ENCODE data around the gene ODAD3. TPM values are rescaled to one million over a fixed set of nuclear protein-coding genes. Genes with fewer than 3 reads are reported as not detected.

Gene ODAD3
- total RNA-seq, 4 donors from 2014 or later, result 0.39 to 0.83 TPM; not detected in 2

DNA sequence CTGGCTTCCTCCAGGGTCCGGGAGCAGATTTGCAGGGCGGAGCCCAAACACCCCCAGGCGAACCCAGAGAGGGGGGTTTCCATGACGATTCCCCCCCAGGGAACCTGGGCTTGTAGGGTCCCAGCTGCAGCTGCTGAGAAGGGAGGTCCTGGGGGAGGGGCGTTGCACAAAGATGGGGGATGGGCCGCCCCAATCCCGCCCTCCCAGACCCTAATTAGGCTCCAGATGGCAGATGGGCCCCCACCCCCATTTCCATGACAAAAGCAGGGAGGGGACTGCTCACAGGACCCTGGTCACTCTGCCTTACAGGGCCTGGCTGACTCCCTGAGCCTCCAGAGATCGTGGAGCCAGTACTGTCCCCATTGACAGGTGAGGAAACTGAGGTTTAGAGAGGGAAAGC lies 30.7 kb upstream of the ODAD3 start:
- H3K36me3 ChIP-seq, result no peaks in the 10 kb centered on the region
- no peak overlapping the region for H3K4me3 ChIP-seq
- DNase-seq (ENCODE audit: extremely low spot score), result no peak
- H3K4me1 ChIP-seq, result no peaks in the 10 kb centered on the region
- WGBS, result no CpG with 5 or more reads among the region's 8 CpGs
- intact Hi-C loops (cut with DNase I), result no loop called here
- H3K9me3 ChIP-seq, result no peaks in the 10 kb centered on the region
- peaks cover 0 to 26% (median 0%) of the 10 kb centered on the region in 4 donors for H3K27me3 ChIP-seq
- TF ChIP-seq POLR2AphosphoS5 (IDR thresholded peaks at IDR 0.05) (no peak), EP300 (IDR thresholded peaks at IDR 0.05) (no peak), POLR2A (IDR thresholded peaks at IDR 0.05; ENCODE audit: low read depth) (no peak)
- TF ChIP-seq, protein P1, sequence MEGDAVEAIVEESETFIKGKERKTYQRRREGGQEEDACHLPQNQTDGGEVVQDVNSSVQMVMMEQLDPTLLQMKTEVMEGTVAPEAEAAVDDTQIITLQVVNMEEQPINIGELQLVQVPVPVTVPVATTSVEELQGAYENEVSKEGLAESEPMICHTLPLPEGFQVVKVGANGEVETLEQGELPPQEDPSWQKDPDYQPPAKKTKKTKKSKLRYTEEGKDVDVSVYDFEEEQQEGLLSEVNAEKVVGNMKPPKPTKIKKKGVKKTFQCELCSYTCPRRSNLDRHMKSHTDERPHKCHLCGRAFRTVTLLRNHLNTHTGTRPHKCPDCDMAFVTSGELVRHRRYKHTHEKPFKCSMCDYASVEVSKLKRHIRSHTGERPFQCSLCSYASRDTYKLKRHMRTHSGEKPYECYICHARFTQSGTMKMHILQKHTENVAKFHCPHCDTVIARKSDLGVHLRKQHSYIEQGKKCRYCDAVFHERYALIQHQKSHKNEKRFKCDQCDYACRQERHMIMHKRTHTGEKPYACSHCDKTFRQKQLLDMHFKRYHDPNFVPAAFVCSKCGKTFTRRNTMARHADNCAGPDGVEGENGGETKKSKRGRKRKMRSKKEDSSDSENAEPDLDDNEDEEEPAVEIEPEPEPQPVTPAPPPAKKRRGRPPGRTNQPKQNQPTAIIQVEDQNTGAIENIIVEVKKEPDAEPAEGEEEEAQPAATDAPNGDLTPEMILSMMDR (IDR thresholded peaks at IDR 0.05), result no peak
- H3K27ac ChIP-seq (replicated peaks in 1 of 4), result no peak overlapping the region

DNA sequence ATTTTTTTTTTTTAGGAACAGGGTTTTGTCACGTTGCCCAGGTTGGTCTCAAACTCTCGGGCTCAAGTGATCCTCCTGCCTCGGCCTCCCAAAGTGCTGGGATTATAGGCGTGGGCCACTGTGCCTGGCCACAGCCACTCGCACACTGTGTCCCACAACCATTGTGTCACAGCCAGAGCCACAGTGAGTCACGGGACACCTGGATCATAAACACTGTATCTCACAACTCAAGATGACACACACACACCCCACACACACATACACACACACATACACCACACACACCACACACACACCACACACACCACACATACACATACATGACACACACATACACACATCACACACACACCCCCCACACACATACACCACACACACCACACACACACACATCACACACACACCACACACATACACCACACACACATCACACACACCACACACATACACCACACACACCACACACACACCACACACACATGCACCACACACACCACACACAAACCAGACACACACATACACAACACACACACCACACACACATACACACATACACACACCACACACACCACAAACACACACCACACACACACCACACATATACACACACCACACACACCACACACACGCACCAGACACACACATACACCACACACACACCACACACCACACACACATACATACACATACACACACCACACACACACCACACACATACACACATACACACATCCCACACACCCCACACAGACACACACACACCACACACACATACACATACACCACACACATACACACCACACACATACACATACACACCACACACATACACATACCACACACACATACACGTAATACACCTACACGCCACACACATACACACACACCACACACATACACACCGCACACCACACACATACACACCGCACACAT lies 29.7 kb upstream of the ODAD3 start:
- Histone ChIP-seq H3K27me3 (peaks cover 0 to 28% (median 0%) of the 10 kb centered on the region in 4 donors), H3K9me3 (no peaks in the 10 kb centered on the region), H3K4me1 (no peaks in the 10 kb centered on the region), H3K27ac (replicated peaks in 1 of 4) (no peak overlapping the region), H3K4me3 (no peak overlapping the region), H3K36me3 (no peaks in the 10 kb centered on the region)
- TF ChIP-seq POLR2AphosphoS5 (IDR thresholded peaks at IDR 0.05) (no peak), EP300 (IDR thresholded peaks at IDR 0.05) (no peak), POLR2A (IDR thresholded peaks at IDR 0.05; ENCODE audit: low read depth) (no peak)
- TF ChIP-seq, protein P1 (IDR thresholded peaks at IDR 0.05), result no peak
- intact Hi-C loops (cut with DNase I), result no loop called here
- no peak for DNase-seq (ENCODE audit: extremely low spot score)
- 78% methylated on average over 9 of the region's 11 CpGs for WGBS

DNA sequence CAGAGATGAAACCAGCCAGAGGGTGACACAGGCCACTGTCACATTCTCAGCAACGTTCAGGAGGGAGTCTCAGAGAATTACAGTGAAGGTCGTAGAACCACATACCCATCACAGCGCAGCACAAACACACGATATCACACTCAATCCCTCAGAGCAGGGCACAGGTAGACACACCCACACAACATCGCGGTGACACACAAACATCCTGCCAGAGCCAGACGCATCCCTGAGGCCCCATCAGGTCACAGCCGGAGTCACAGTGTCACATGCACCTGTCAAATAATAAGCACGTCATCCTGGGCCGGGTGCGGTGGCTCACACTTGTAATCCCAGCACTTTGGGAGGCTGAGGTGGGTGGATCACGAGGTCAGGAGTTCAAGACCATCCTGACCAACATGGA lies 28.5 kb upstream of the ODAD3 start:
- DNase-seq (ENCODE audit: extremely low spot score), result no peak
- no peaks in the 10 kb centered on the region for H3K36me3 ChIP-seq
- H3K4me1 ChIP-seq, result no peaks in the 10 kb centered on the region
- TF ChIP-seq, protein P1 (IDR thresholded peaks at IDR 0.05), result no peak
- TF ChIP-seq POLR2A (IDR thresholded peaks at IDR 0.05; ENCODE audit: low read depth) (no peak), EP300 (IDR thresholded peaks at IDR 0.05) (no peak), POLR2AphosphoS5 (IDR thresholded peaks at IDR 0.05) (no peak)
- intact Hi-C loops (cut with DNase I), result no loop called here
- 83% methylated on average over 10 of the region's 12 CpGs for WGBS
- H3K27ac ChIP-seq (replicated peaks in 1 of 4), result no peak overlapping the region
- H3K27me3 ChIP-seq, result peaks cover 0 to 40% (median 0%) of the 10 kb centered on the region in 4 donors
- no peak overlapping the region for H3K4me3 ChIP-seq
- H3K9me3 ChIP-seq, result no peaks in the 10 kb centered on the region

DNA sequence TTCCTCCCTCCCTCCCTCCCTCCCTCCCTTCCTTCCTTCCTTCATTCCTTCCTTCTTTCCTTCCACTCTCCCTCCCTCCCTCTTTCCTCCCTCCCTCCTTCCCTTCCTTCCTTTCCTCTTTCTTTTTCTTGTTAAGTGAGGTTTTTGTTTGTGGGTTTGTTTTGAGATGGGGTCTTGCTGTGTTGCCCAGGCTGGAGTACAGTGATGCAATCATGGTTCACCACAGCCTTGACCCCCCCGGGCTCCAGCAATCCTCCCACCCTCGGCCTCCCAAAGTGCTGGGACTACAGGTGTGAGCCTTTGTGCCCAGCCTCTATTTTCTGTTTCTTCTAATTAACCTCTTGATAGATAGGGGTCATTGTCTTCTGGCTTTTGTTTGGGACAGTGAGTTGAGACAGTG lies 26.5 kb upstream of the ODAD3 start:
- Histone ChIP-seq H3K27ac (replicated peaks in 1 of 4) (no peak overlapping the region), H3K36me3 (no peaks in the 10 kb centered on the region), H3K27me3 (peaks cover 0 to 46% (median 0%) of the 10 kb centered on the region in 4 donors), H3K4me3 (no peak overlapping the region), H3K9me3 (no peaks in the 10 kb centered on the region), H3K4me1 (no peaks in the 10 kb centered on the region)
- 76% methylated on average over 2 of the region's 2 CpGs for WGBS
- DNase-seq (ENCODE audit: extremely low spot score), result no peak
- intact Hi-C loops (cut with DNase I), result no loop called here
- TF ChIP-seq, protein P1 (IDR thresholded peaks at IDR 0.05), result no peak
- TF ChIP-seq POLR2AphosphoS5 (IDR thresholded peaks at IDR 0.05), result no peak
- no peak for TF ChIP-seq EP300 (IDR thresholded peaks at IDR 0.05)

Data from esophagus muscularis mucosa (tissue), 4 donors.